DND-41 (cell line): Measurements from ENCODE around the gene ABHD16B.

Experiments
- ATAC-seq: fragments of 200-7000 bp; cut with Tn5 transposase; 3 replicates; pipeline ENCODE4 v1.9.1; 2021; ENCODE audit warnings: low read depth; ENCODE audit not compliant: insufficient read depth
- DNase-seq: peaks from one replicate; pipeline ENCODE4 v3.0.0-alpha.2; 2020
- H2AFZ ChIP-seq: 2 replicates; pipeline ENCODE4 v1.6.0; 2012; ENCODE audit warnings: low read depth, low read length
- H3K27ac ChIP-seq: 2 replicates; pipeline ENCODE4 v1.5.1; 2012; ENCODE audit warnings: low read length, inconsistent platforms
- H3K27me3 ChIP-seq: fragments of 200-600 bp; sonication (generic); 2 replicates; pipeline ENCODE4 v1.6.0; 2012; ENCODE audit warnings: low read length, mild to moderate bottlenecking, inconsistent platforms; ENCODE audit not compliant: insufficient read depth, poor library complexity
- H3K36me3 ChIP-seq: 2 replicates; pipeline ENCODE4 v1.5.1; 2012; ENCODE audit warnings: low read length, inconsistent platforms; ENCODE audit not compliant: insufficient read depth
- H3K4me1 ChIP-seq: 2 replicates; pipeline ENCODE4 v1.5.1; 2012; ENCODE audit warnings: mild to moderate bottlenecking, low read length; ENCODE audit not compliant: insufficient read depth
- H3K4me2 ChIP-seq: 2 replicates; pipeline ENCODE4 v1.6.0; 2012; ENCODE audit warnings: mild to moderate bottlenecking, moderate library complexity, low read length, inconsistent platforms; ENCODE audit not compliant: insufficient read depth
- H3K4me3 ChIP-seq, 2 experiments: fragments of 200-600 bp in 1 of 2; shearing (Covaris generic) in 1 of 2; 2 replicates each; pipeline ENCODE4 v1.5.1; 2012 to 2016; ENCODE audit warnings: inconsistent platforms in 2 of 2, low read length in 2 of 2, mild to moderate bottlenecking in 2 of 2, low read depth in 1 of 2, moderate library complexity in 1 of 2
- H3K79me2 ChIP-seq: 2 replicates; pipeline ENCODE4 v1.6.0; 2012; ENCODE audit warnings: low read length, inconsistent platforms; ENCODE audit not compliant: insufficient read depth
- H3K9ac ChIP-seq: 2 replicates; pipeline ENCODE4 v1.6.0; 2012; ENCODE audit warnings: low read depth, mild to moderate bottlenecking, inconsistent platforms, low read length, moderate library complexity
- H3K9me3 ChIP-seq: 2 replicates; pipeline ENCODE4 v1.5.1; 2012; ENCODE audit warnings: low read length, moderate library complexity, mild to moderate bottlenecking, inconsistent platforms; ENCODE audit not compliant: insufficient read depth, severe bottlenecking
- H4K20me1 ChIP-seq: 2 replicates; pipeline ENCODE4 v1.6.0; 2012; ENCODE audit warnings: low read length; ENCODE audit not compliant: insufficient read depth
- CTCF ChIP-seq: IDR thresholded peaks from 2 replicates; pipeline ENCODE4 v1.5.1; 2012; ENCODE audit warnings: borderline replicate concordance, low read length, moderate library complexity, mild to moderate bottlenecking; ENCODE audit not compliant: poor library complexity, severe bottlenecking; ENCODE audit errors: extremely low read depth
- EZH2 ChIP-seq: IDR thresholded peaks from 3 replicates; pipeline ENCODE4 v1.6.1; 2012; ENCODE audit warnings: borderline replicate concordance, low read depth, mild to moderate bottlenecking, moderate library complexity, low read length, inconsistent platforms; ENCODE audit not compliant: severe bottlenecking

ABHD16B gene

GRCh38 chr20:63894358-63895201 lies 33.3 kb downstream of the ABHD16B start, which contains the start of gene DNAJC5:
DNAJC5 (plus strand) TSS chr20:63895126; CDS start chr20:63928346, 33,220 bp downstream.
- no peak for TF ChIP-seq CTCF
- no peak for TF ChIP-seq EZH2
- Histone ChIP-seq H3K27me3 (no peaks in the 10 kb centered on the region), H4K20me1 (peaks cover 47% of the 10 kb centered on the region), H3K4me3 (peak within 1 kb of the TSS; percentile 51 to 60), H3K4me2 (peak within 1 kb of the TSS; percentile 76), H3K79me2 (peaks cover 43% of the 10 kb centered on the region), H3K9me3 (no peaks in the 10 kb centered on the region), H3K27ac (peak within 1 kb of the TSS; percentile 62), H2AFZ (peak within 1 kb of the TSS; percentile 68), H3K36me3 (peaks cover 40% of the 10 kb centered on the region), H3K4me1 (peaks cover 27% of the 10 kb centered on the region), H3K9ac (peak within 1 kb of the TSS; percentile 76)
- ATAC-seq (peak; percentile 86), DNase-seq (peak; percentile 96)

DNA sequence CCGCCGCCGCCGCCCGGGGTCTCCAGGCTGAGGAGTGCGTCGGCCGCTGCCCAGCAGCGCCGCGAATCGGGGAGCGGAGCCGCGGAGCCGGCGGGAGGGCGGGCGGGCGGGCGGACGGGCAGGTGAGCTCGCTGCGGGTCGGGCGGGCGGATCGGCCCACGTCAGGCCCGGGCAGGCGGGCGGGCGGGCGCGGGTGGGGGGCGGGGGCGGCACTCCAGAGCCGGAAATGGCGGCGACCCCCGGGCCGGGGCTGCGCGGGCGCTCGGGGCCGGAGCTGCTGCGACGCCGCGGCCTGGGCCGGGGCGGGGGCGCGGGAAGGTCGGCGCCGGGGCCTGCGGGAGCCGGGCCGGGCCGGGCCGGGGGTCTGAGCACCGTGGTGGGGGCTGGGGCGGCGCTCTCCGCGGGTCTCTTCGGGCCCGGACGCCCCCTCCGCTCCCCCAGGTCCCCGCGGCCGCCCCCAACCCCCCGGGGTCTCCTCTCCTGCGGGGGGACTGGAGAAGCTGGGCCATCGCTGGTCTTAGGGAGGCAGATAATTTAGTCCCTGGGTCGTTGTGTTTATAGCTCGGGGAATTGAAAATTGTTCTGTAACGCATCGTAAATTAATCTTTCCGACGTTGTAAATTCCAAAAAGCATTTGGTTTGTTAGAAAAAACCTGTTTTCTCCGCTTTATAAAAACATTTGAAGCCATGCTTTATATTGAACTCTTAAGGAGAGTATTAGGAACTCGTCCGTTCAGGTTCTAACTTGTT lies 34.1 kb downstream of the ABHD16B start:
- TF ChIP-seq CTCF (no peak), EZH2 (no peak)
- peaks cover 52% of the 10 kb centered on the region for H4K20me1 ChIP-seq
- ATAC-seq (peak; percentile 27; the same call in 2 of the 3 replicates), DNase-seq (no peak)
- H3K4me3 ChIP-seq = peak overlapping the region; percentile 51 to 60
- H3K27me3 ChIP-seq = no peaks in the 10 kb centered on the region
- no peaks in the 10 kb centered on the region for H3K9me3 ChIP-seq
- peaks cover 51% of the 10 kb centered on the region for H3K79me2 ChIP-seq
- peak overlapping the region; percentile 76 for H3K4me2 ChIP-seq
- H3K36me3 ChIP-seq = peaks cover 32% of the 10 kb centered on the region
- peaks cover 27% of the 10 kb centered on the region for H3K4me1 ChIP-seq
- H3K27ac ChIP-seq = peak overlapping the region; percentile 62
- H2AFZ ChIP-seq = 0 out of 2 replicates have a peak overlapping the region, but pooled peaks have one; percentile 1
- H3K9ac ChIP-seq = peak overlapping the region; percentile 76

- Histone ChIP-seq H3K27me3 (no peaks in the 10 kb centered on the region), H3K79me2 (peaks cover 56% of the 10 kb centered on the region), H3K36me3 (peaks cover 27% of the 10 kb centered on the region), H3K9ac (peak overlapping the region; percentile 76), H3K4me1 (peaks cover 27% of the 10 kb centered on the region), H3K9me3 (no peaks in the 10 kb centered on the region), H3K27ac (peak overlapping the region; percentile 62), H2AFZ (0 out of 2 replicates have a peak overlapping the region, but pooled peaks have one; percentile 1), H3K4me2 (peak overlapping the region; percentile 76), H3K4me3 (peak overlapping the region; percentile 51 to 60), H4K20me1 (peaks cover 54% of the 10 kb centered on the region)
- DNase-seq = no peak
- no peak for TF ChIP-seq CTCF
- no peak for TF ChIP-seq EZH2
- ATAC-seq = no peak
Measured at GRCh38 chr20:63895952-63896263, 34.6 kb downstream of the ABHD16B start.
